Stimulated activated CD4-positive, alpha-beta T cell treated with anti-CD3 and anti-CD28 coated beads, Interleukin-12 subunit alpha, Interleukin-12 subunit beta, amount 100 ng/mL, for 4 hours (primary cell): ENCODE measurements around the gene LKAAEAR1.

Experiments
- DNase-seq: peaks from one replicate; pipeline ENCODE4 v3.0.0-alpha.2; 2020

LKAAEAR1 gene

GRCh38 chr20:64035933-64036345 lies 48.3 kb downstream of the LKAAEAR1 start, which contains the start of gene C20orf204:
C20orf204 (plus strand) TSS chr20:64036182; CDS start chr20:64036324, 142 bp downstream.
- DNase-seq = no peak

GRCh38 chr20:64035066-64035932 lies 48.9 kb downstream of the LKAAEAR1 start:
- DNase-seq = no peak

DNA sequence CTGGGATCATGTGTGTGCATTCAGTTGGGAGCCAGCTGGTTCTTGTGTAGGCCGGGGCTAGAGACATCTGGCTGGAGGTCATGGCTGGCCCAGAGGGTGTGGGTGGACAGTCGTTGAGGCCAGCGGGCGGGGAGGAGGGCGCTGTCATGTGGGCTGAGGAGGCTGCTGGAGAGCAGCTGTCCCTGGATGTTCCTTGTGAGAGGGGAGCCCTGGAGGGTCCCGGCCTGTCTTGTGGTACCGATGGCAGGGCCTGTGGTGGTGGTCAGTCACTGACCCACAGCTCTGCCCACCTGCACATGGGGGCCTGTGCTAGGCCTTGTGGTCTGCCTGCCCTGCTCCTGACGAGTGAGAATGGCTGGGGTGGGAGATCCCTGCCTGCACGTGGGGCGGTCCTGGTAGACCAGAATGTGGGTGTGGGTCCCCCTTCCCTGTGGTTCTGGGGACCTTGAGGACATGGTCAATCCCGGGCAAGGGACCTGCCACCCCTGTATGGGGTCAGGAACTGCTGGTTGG lies 50.2 kb downstream of the LKAAEAR1 start:
- DNase-seq = no peak
